Measurements from ENCODE around the gene ADAP1.
"Not testable (repeated sequence)": the region's sequence is repeated elsewhere in the genome, so short reads cannot be mapped to it uniquely, and the experiment has no call there.

The ADAP1 gene

GRCh38 chr7:910441-910861, 44.0 kb downstream of the ADAP1 start:
- DNase-seq (ENCODE audit: low read depth), result no peak
- H3K4me3 ChIP-seq (ENCODE audit: low read depth, low read length), result no peak overlapping the region
- no peak for TF ChIP-seq CTCF (IDR thresholded peaks at IDR 0.05; ENCODE audit: insufficient read depth, low read depth, low read length, missing control alignments)

- H3K4me3 ChIP-seq (ENCODE audit: low read depth, low read length), result no peak overlapping the region
- DNase-seq (ENCODE audit: low read depth), result no peak
- no peak for TF ChIP-seq CTCF (IDR thresholded peaks at IDR 0.05; ENCODE audit: insufficient read depth, low read depth, low read length, missing control alignments)
Measured at GRCh38 chr7:909358-910329, 44.8 kb downstream of the ADAP1 start.

- TF ChIP-seq CTCF (IDR thresholded peaks at IDR 0.05; ENCODE audit: insufficient read depth, low read depth, low read length, missing control alignments), result peak; percentile 82
- H3K4me3 ChIP-seq (ENCODE audit: low read depth, low read length), result not testable (repeated sequence)
- DNase-seq (ENCODE audit: low read depth), result peak; percentile 67
Measured at GRCh38 chr7:908591-909357, 45.7 kb downstream of the ADAP1 start.

GRCh38 chr7:908159-908581, 46.3 kb downstream of the ADAP1 start:
- no peak for DNase-seq (ENCODE audit: low read depth)
- TF ChIP-seq CTCF (IDR thresholded peaks at IDR 0.05; ENCODE audit: insufficient read depth, low read depth, low read length, missing control alignments), result no peak
- no peak overlapping the region for H3K4me3 ChIP-seq (ENCODE audit: low read depth, low read length)

- DNase-seq (ENCODE audit: low read depth), result no peak
- no peak overlapping the region for H3K4me3 ChIP-seq (ENCODE audit: low read depth, low read length)
- TF ChIP-seq CTCF (IDR thresholded peaks at IDR 0.05; ENCODE audit: insufficient read depth, low read depth, low read length, missing control alignments), result no peak
Measured at GRCh38 chr7:907158-907980, 47.1 kb downstream of the ADAP1 start.

- no peak overlapping the region for H3K4me3 ChIP-seq (ENCODE audit: low read depth, low read length)
- no peak for DNase-seq (ENCODE audit: low read depth)
- no peak for TF ChIP-seq CTCF (IDR thresholded peaks at IDR 0.05; ENCODE audit: insufficient read depth, low read depth, low read length, missing control alignments)
Measured at GRCh38 chr7:906776-907157, 47.7 kb downstream of the ADAP1 start.

Data from GM12865 (cell line).